Measurements from ENCODE around the gene TFPT.
"Not testable (repeated sequence)": the region's sequence is repeated elsewhere in the genome, so short reads cannot be mapped to it uniquely, and the experiment has no call there.

The TFPT gene

DNA sequence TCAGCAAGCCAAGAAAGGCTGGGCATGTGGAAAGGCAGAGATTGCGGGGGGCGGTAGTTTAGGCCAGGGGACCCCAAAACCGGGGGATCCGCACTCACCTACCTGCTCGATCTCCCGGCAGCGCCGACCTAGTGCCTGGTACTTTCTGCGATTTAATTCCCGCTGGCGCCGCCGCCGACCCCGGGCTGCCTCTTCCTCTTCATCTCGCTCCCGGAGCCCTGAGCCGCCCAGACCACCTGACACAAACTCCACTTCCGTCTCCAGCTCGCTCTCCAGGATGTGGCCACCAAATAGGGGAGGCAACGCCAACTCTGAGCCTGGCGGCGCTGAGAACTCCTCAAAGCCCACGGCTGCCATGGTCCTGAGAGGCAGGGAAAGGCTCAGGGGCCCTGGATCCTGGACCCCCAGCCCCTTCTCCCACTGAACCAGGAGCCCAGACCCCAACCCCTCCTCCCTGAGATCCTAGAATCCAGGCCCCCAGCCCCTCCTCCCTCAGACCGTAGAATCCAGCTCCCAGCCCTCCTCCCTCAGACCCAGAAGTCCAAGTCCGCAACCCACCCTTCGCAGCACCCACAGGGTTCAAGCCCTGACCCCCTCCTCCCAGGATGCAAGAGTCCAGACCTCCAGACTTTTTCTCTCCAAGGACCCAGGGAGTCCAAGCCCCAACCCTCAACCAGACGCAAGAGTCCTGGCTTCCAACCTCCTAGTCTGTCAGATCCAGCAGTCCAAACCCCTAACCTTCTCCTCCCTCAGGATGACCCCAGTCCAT lies 933 bp downstream of the TFPT start:
- DNase-seq, result no peak

- no peak for DNase-seq
Observed at GRCh38 chr19:54109651-54110050, 5.8 kb downstream of the TFPT start.

GRCh38 chr19:54108496-54108895 lies 7.0 kb downstream of the TFPT start:
- no peak for DNase-seq

GRCh38 chr19:54107876-54108490 lies 7.5 kb downstream of the TFPT start:
- no peak for DNase-seq

DNA sequence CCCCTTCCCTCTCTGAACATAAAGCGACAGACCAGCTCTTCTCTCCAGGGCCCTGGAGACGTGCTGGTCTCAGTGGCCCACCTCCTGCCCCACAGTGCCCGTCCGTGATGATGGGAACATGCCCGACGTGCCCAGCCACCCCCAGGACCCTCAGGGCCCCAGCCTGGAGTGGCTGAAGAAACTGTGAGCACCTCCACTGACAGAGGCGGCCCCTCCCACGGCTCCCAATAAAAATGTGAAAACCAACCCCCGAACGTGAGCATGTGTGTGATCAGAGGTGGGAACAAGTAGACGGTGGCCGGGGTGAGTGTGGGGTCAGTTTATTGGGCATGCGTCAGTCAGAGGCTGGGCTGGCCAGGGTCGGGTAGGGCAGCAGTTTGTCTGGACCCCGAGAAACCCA lies 8.7 kb downstream of the TFPT start:
- no peak for DNase-seq

DNA sequence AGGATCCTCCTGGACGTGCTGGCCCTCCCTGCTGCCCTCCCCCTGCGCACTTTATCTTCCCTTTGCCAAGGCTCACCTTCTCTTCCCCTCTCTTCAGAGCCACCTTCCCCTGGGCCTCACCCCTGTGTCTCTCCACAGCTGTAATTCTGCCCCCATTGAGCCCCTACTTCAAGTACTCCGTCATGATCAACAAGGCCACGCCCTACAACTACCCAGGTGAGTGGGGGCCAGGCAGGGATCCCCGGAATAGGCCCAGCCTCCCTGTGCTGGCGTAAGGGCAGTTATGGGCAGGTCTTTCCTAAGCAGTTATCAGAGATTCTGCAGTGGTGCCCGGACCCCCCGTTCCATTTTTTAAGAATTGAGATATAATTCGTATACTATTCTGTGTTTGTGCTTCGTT lies 9.7 kb downstream of the TFPT start:
- DNase-seq, result no peak

DNA sequence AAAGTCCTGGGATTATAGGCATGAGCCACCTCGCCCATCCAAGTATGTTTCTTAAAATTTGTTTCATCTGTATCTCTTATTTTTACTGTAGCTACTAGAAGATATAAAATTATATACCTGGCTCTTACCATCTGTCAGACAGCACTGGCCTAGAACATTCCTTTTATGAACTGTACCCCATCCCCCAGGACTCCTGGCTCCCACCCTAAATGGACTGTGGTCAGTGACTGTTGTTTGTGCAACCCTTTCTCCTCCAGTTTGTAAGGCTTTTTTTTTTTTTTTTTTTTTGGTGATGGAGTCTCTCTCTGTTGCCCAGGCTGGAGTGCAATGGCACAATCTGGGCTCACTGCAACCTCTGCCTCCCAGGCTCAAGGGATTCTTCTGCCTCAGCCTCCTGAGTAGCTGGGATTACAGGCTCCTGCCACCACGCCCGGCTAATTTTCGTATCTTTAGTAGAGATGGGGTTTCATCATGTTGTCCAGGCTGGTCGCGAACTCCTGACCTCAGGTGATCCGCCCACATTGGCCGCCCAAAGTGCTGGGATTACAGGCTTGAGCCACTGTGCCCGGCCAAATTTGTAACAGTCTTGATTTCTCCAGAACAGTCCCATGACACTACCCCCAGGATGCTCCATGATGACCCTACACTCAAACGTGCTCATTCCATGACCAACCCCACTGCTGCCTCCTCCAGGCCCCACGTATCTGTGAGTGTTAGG lies 10.3 kb downstream of the TFPT start:
- DNase-seq, result no peak

DNA sequence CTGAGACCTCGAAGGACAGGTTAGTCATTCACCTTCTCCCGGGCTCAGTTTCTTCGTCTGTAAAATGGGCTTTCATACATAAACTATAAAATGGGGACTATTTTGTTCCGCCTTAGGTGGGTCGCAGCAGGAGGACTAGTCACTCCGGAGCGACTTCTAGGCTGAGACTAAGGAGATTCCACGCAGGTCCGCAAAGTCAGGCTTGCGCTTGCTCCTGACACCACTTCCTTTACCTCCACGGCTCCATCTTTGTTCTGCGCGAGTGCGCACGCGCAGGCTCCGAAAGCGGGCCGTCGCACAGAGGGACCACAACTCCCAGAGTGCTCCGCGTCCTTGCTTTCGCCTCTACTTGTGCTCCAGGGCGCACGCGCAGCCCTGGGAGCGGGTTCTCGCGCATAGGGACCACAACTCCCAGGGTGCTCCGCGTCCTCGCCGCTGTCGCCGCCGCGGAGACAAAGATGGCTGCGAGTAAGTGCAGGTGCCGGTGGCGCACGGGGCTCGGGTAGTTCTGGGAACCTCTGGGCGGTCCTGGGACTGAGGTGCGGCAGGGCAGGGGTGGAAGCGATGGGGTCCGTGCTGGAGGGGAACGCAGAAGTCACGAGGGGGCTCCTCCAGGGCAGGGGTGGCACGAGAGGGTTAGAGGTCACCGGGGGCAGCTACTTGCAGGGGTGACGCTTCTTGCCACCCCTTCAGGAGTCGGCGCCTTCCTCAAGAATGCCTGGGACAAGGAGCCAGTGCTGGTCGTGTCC lies 12.9 kb downstream of the TFPT start, which contains the start of gene NDUFA3:
Gene NDUFA3 (plus strand): TSS at position 435 of the 749 bp plus-strand sequence. CDS start 24 bp downstream, at position 459.
- peak; percentile 93 to 95 for DNase-seq

DNA sequence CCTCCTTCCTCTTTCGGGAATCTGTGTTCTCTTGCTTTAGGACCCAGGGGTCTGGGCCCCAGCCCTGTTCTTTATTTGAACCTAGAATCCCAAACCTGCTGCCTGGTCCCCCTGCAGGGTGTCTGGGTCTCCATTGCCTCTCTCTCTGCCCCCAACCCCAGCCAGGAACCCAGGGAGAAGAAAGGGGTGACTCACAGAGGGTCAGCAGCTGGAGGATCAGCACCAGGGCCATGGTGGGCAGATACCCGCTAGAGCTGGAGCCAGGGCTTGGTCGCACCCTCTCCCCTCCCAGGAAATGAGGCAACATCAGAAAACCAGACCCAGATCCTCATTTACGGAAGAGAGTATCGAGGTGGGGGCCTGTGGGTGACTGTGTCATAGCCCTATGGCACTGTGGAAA lies 14.9 kb downstream of the TFPT start, which contains the start of gene OSCAR:
Gene OSCAR (minus strand): TSS at position 243 of the 400 bp plus-strand sequence. CDS start 11 bp downstream, at position 232.
- DNase-seq, result no peak

DNA sequence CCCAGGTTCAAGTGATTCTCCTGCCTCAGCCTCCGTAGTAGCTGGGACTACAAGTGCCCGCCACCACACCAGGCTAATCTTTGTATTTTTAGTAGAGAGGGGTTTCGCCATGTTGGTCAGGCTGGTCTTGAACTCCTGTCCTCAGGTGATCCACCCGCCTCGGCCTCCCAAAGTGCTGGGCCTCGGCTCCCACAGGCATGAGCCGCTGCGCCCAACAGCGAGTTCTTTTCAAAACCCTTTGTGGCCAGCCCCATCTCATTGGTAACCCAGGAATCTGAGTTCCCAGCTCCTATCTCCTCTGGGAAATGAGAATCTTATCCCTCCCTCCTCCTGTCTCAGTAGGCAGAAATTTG lies 15.6 kb downstream of the TFPT start:
- DNase-seq, result not testable (repeated sequence)

DNA sequence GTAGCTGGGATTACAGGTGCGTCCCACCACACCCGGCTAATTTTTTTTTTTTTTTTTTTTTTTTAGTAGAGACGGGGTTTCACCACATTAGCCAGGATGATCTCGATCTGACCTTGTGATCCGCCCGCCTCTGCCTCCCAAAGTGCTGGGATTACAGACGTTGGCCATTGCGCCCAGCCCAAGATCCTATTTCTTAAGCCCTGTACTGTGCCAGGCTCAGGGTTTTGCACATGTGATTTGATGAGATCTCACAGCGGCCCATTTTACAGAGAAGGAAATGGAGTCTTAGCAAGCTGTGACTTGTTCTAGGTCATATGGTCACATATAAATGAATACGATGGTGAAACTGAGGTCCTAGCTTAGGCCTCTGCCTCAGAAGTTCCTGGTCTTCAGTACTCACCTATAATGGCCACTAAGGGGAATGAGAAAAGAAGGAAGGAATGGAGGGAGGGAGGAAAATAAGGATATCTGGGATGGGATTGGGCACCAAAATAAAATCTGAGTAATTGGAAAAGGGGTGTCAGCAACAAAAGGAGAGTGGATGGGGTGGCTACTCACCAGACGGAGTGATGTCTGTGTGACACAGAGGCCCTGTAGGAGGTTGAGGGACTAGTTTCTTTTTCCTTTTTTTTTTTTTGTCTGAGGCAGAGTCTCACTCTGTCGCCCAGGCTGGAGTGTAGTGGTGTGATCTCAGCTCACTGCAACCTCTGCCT lies 16.1 kb downstream of the TFPT start:
- no peak for DNase-seq

DNA sequence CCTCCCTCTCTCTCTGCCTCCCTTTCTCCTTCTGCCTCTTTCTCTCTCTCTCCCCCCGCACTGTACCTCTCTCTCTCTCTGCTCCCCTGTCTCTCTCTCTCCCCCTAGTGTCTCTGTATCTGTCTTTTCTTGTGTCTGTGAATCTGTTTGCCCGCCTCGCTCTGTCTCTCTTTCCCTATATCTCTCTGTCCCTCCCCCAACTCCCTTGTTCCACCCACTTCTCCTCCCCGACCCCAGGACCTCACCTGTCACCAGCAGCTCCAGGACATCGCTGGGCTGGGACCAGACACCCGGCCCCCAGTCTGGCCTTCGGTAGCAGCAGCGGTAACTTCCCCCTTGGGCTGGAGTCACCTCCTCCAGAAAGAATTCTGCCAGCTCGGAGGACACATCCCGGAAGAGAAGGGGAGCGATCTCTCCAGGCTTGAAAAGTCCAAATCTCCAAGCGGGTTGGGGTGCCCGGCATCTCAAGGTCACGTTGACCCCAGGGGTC lies 18.8 kb downstream of the TFPT start:
- no peak for DNase-seq

DNA sequence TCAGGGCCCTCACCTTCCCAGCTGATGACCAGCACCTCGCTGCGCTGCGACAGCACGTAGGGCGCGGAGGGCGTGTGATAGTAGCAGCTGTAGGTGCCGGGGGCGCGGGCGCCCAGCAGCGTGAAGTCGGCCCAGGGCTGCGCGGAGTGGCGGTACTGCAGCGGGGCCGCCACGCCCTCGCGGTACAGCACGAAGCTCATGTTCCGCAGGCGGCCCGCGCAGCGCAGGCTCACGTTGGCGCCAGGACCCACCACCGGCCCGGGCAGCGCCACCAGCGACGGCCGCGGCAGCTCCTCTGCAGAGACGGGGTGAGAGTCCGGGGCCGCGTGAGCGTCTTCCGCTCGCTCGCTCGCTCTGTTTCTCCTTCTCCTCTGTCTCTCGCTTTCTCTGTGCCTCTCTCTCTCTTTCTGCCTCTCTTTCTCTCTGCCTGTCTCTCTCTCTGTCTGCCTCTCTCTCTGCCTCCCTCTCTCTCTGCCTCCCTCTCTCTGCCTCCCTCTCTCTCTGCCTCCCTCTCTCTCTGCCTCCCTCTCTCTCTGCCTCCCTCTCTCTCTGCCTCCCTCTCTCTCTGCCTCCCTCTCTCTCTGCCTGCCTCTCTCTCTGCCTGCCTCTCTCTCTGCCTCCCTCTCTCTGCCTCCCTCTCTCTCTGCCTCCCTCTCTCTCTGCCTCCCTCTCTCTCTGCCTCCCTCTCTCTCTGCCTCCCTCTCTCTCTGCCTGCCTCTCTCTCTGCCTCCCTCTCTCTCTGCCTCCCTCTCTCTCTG lies 19.4 kb downstream of the TFPT start:
- DNase-seq, result not testable (repeated sequence)

- DNase-seq, result no peak
Observed at GRCh38 chr19:54095136-54095858, 20.2 kb downstream of the TFPT start.

- DNase-seq, result no peak
Observed at GRCh38 chr19:54094426-54095000, 20.9 kb downstream of the TFPT start.

DNA sequence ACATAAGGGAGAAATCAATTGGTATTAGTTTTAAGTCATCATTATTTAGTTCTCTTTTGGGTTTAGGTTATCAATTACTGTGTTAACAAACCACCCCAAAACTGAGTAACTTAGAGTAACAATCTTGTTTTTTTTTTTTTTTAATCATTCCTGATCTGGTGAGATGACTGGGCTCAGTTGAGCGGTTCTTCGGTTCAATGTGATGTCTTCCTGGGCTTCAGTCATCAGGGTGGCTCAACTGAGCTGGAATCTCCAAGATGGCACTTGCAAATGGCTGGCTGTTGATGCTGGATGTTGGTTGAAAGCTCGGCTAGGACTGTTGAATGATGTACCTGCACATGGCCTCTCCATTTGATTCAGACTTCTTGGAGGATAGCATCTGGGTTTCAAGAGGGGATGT lies 31.0 kb downstream of the TFPT start:
- no peak for DNase-seq

GRCh38 chr19:54081032-54081431 lies 34.4 kb downstream of the TFPT start, which contains the start of gene TARM1:
TARM1 (minus strand) TSS chr19:54081365; CDS start chr19:54081340, 25 bp downstream.
- DNase-seq, result no peak

GRCh38 chr19:54077334-54077733 lies 38.1 kb downstream of the TFPT start:
- no peak for DNase-seq

DNA sequence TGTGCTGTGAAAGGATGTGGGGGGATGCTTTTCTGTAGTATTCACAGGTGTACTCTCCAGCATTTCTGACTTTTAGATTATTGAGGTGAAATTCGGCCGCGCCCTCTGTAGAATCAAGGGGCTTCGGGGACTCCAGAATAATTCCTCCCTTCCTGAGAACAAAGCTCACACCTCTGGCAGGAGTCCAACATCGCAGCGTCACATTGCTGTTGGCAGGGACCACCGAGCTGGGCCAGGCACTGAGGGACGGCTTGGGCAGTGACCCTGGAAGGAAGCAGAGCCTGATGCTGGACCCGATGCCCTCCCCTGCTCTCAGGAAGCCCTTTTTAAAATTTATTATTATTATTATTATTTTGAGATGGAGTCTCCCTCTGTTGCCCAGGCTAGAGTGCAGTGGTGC lies 40.6 kb downstream of the TFPT start:
- DNase-seq, result no peak

GRCh38 chr19:54073829-54074228 lies 41.6 kb downstream of the TFPT start:
- DNase-seq, result no peak

Data from NCI-H187 (cell line).